Osteoblast (primary cell): ENCODE measurements around the gene ALDH3A1. TPM values are rescaled to one million over a fixed set of nuclear protein-coding genes. Genes with fewer than 3 reads are reported as not detected.

ENCODE experiments used
- DNase-seq: peaks from one replicate; pipeline ENCODE4 v3.0.0; 2011; ENCODE audit warnings: low spot score, mixed read lengths; ENCODE audit not compliant: insufficient read length; ENCODE audit errors: missing footprints
- H2AFZ ChIP-seq: 2 replicates; pipeline ENCODE4 v1.6.0; 2011; ENCODE audit warnings: mild to moderate bottlenecking, low read length
- H3K27ac ChIP-seq: 2 replicates; pipeline ENCODE4 v1.5.1; 2011; ENCODE audit warnings: mild to moderate bottlenecking, low read depth, low read length, moderate library complexity
- H3K27me3 ChIP-seq: 2 replicates; pipeline ENCODE4 v1.6.0; 2012; ENCODE audit warnings: mild to moderate bottlenecking, control low read depth, inconsistent platforms, low read length, moderate library complexity; ENCODE audit not compliant: insufficient read depth
- H3K36me3 ChIP-seq: 2 replicates; pipeline ENCODE4 v1.5.1; 2011; ENCODE audit warnings: mild to moderate bottlenecking, low read length, control low read depth, moderate library complexity; ENCODE audit not compliant: insufficient read depth
- H3K4me1 ChIP-seq: 2 replicates; pipeline ENCODE4 v1.5.1; 2011; ENCODE audit warnings: mild to moderate bottlenecking, low read length, control low read depth, moderate library complexity; ENCODE audit not compliant: insufficient read depth
- H3K4me2 ChIP-seq: 2 replicates; pipeline ENCODE4 v1.6.0; 2011; ENCODE audit warnings: mild to moderate bottlenecking, low read length; ENCODE audit not compliant: insufficient read depth
- H3K4me3 ChIP-seq: fragments of 200-600 bp; sonication (generic); 3 replicates; pipeline ENCODE4 v1.5.1; 2012; ENCODE audit warnings: mild to moderate bottlenecking, low read length, inconsistent platforms; ENCODE audit not compliant: insufficient read depth
- H3K79me2 ChIP-seq: 2 replicates; pipeline ENCODE4 v1.6.0; 2012; ENCODE audit warnings: mild to moderate bottlenecking, low read length, control low read depth, inconsistent platforms; ENCODE audit not compliant: insufficient read depth
- H3K9me3 ChIP-seq: 2 replicates; pipeline ENCODE4 v1.5.1; 2011; ENCODE audit warnings: low read depth, low read length, control low read depth
- H4K20me1 ChIP-seq: 2 replicates; pipeline ENCODE4 v1.6.0; 2012; ENCODE audit warnings: mild to moderate bottlenecking, low read length, control low read depth; ENCODE audit not compliant: insufficient read depth
- total RNA-seq: library from RNA; depleted of rRNA; stranded (reverse); fragments of >200 nt; gene quantifications from 2 replicates; pipeline ENCODE4 v1.2.3, GENCODE V29; 2012
- TF ChIP-seq, protein P1 (sequence below): IDR thresholded peaks from 2 replicates; pipeline ENCODE4 v1.5.1; 2011; ENCODE audit warnings: mild to moderate bottlenecking, low read depth, low read length, moderate library complexity; ENCODE audit errors: extremely low read depth

ALDH3A1 gene
- total RNA-seq, 1 donor = under 0.01 TPM

DNA sequence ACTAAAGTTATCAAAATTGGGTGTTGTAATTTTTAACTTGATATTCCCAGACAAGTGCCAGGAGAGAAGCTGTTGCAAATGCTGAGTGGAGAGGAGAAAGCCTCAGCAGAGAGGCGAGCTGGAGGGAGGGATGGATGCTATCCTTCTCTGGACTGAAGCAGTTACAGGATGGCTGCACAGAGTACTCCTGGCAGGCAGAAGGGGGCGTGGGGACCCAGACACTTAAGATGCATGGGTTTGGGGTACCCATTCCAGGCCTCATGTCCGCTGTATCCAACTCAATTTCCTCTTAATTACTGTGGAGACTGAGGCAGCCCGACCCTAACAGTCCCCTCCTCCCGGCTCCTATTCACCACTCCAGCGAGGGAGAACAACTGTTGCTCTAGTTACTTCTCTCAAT, 25.4 kb upstream of the ALDH3A1 start:
- Histone ChIP-seq H3K27ac (no peak overlapping the region), H3K36me3 (peaks cover 21% of the 10 kb centered on the region), H2AFZ (no peak overlapping the region), H3K4me3 (no peak overlapping the region), H4K20me1 (no peaks in the 10 kb centered on the region), H3K27me3 (no peaks in the 10 kb centered on the region), H3K79me2 (no peaks in the 10 kb centered on the region), H3K4me1 (peaks cover 12% of the 10 kb centered on the region), H3K9me3 (no peaks in the 10 kb centered on the region), H3K4me2 (no peak overlapping the region)
- TF ChIP-seq, protein P1, sequence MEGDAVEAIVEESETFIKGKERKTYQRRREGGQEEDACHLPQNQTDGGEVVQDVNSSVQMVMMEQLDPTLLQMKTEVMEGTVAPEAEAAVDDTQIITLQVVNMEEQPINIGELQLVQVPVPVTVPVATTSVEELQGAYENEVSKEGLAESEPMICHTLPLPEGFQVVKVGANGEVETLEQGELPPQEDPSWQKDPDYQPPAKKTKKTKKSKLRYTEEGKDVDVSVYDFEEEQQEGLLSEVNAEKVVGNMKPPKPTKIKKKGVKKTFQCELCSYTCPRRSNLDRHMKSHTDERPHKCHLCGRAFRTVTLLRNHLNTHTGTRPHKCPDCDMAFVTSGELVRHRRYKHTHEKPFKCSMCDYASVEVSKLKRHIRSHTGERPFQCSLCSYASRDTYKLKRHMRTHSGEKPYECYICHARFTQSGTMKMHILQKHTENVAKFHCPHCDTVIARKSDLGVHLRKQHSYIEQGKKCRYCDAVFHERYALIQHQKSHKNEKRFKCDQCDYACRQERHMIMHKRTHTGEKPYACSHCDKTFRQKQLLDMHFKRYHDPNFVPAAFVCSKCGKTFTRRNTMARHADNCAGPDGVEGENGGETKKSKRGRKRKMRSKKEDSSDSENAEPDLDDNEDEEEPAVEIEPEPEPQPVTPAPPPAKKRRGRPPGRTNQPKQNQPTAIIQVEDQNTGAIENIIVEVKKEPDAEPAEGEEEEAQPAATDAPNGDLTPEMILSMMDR = no peak
- no peak for DNase-seq

DNA sequence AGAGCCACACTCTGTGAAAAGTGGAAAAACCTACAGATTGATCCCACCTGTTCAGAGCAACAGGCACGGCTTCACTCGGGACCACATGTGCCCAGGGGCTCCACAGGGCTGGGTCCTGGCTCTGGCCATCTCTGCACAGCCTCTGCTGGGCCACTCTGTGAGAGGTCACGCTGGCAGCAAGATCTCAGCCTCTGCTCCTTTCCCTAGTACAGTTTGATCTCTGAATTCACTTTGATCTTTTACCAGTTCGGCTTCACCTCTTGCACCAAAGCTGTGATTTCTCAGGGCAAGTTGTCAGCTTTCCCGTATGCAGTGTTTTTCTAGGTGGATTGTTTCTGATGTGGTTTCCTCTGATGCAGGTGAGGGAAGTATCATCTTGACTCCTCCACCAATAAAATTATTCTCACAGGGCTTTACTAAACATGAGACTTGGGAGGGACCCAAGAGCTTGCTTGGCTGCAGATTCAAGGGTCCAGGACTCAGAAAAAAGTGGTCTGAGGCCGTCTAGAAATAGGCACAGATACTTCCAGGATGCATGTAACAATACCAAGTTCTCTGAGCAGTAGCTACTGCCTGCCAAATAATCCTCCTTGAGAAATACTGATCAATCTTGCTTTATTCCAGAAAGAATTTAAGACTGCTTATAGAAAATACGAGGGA, 24.0 kb upstream of the ALDH3A1 start:
- peaks cover 12% of the 10 kb centered on the region for H3K4me1 ChIP-seq
- no peak overlapping the region for H3K4me3 ChIP-seq
- no peak overlapping the region for H3K4me2 ChIP-seq
- no peak overlapping the region for H2AFZ ChIP-seq
- no peaks in the 10 kb centered on the region for H3K79me2 ChIP-seq
- no peak overlapping the region for H3K27ac ChIP-seq
- H4K20me1 ChIP-seq = no peaks in the 10 kb centered on the region
- DNase-seq = no peak
- no peaks in the 10 kb centered on the region for H3K27me3 ChIP-seq
- H3K36me3 ChIP-seq = peaks cover 15% of the 10 kb centered on the region
- no peaks in the 10 kb centered on the region for H3K9me3 ChIP-seq
- TF ChIP-seq, protein P1 = no peak

DNA sequence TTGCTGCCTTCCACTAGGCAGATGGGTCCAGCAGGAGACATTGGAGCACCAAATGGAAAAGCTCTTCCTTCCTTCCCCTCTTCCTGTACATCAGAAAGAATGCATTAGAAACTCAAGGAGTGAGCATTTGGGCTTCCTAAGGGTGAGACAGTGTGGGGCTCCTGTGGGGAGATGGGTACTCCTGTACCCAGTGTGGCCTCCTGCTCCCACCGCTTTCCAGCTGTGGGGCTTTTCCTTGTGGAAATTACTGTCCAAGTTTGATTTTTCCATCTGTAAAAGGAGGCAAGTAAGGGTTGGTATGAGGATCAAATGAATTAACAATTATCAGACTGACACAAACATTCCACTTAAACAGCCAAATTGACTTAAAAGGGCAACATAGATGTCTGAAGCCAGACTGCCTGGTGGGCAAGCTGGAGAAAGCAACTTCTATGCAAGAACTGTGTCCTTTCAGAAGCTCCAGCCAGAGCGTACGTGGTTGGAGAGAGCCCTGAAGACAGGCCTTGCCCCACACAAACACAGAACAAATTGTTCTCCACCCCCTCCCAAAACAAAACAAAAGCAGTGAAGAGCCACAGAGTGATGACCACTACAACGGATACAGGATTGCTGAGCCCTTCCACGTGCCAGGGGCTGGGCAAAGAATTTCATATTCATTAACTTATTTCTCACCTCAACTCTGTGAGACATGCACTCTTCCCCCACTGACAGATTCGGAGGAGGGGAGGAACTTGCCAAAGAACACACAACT, 23.1 kb upstream of the ALDH3A1 start:
- no peak overlapping the region for H3K4me3 ChIP-seq
- H3K79me2 ChIP-seq = no peaks in the 10 kb centered on the region
- H4K20me1 ChIP-seq = no peaks in the 10 kb centered on the region
- TF ChIP-seq, protein P1 = no peak
- H3K27me3 ChIP-seq = no peaks in the 10 kb centered on the region
- H3K4me2 ChIP-seq = no peak overlapping the region
- peaks cover 8% of the 10 kb centered on the region for H3K36me3 ChIP-seq
- H3K9me3 ChIP-seq = no peaks in the 10 kb centered on the region
- no peak overlapping the region for H3K27ac ChIP-seq
- H3K4me1 ChIP-seq = peaks cover 12% of the 10 kb centered on the region
- no peak for DNase-seq
- H2AFZ ChIP-seq = no peak overlapping the region

DNA sequence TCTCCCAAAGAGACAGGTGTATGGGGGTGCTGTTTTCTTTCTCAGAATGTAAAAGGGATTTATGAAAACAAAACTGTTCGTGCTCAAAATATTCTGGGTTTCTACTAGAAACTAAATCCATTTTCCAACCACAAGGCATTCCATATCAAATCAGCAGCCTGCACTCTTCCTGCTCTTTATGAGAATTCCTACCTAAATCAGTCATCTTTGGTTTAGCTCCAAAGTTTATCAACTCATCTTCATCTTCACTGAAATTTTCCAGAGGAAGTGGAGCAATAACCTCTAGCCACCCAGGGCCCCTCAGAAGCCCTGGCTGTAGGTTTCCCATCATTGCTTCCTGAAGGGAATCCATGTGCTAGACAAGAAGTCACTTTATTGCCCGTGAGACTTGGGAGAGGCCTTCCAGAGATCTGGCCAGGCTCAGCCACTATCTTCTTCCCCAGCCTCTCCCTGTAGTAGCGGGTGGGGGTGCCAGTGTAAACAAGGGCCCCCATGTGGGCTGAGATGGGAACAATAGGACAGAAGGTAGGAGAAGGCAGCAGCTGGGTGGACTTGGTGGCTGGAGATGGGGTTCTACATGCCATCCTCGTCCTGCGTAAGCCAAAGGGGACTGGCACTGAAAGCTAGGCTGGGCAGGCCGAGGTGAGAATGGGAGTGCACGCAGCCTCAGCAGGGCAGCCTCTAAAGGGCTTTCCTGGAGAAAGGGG, 22.0 kb upstream of the ALDH3A1 start:
- peak overlapping the region; percentile 50 for H2AFZ ChIP-seq
- no peaks in the 10 kb centered on the region for H3K27me3 ChIP-seq
- H3K79me2 ChIP-seq = no peaks in the 10 kb centered on the region
- peak; percentile 87 for DNase-seq
- H3K4me1 ChIP-seq = peaks cover 12% of the 10 kb centered on the region
- no peak overlapping the region for H3K4me3 ChIP-seq
- TF ChIP-seq, protein P1 = no peak
- no peaks in the 10 kb centered on the region for H3K9me3 ChIP-seq
- H3K36me3 ChIP-seq = no peaks in the 10 kb centered on the region
- peak overlapping the region; percentile 39 for H3K4me2 ChIP-seq
- peak overlapping the region; percentile 74 for H3K27ac ChIP-seq
- H4K20me1 ChIP-seq = no peaks in the 10 kb centered on the region
